Calu3 (cell line): ENCODE data around the gene TDRD3. TPM values are rescaled to one million over a fixed set of nuclear protein-coding genes. Genes with fewer than 3 reads are reported as not detected.
"Not testable (repeated sequence)": the region's sequence is repeated elsewhere in the genome, so short reads cannot be mapped to it uniquely, and the experiment has no call there.

Experiments
- BruUV-seq: library from RNA; stranded (reverse); fragments of 400-500 nt; replicated peaks from 2 replicates; lab custom pipeline; 2021; lab: Mats Ljungman, UMichigan
- CTCF ChIA-PET: fragments of 300-600 bp; sonication (Branson Sonifier 250); formaldehyde crosslinking; loops from one replicate; lab custom pipeline; 2022; ENCODE audit warnings: antibody characterized with exemption; lab: Charles Lee
- DNase-seq: peaks from one replicate; pipeline ENCODE4 v3.0.0; 2022
- H3K27ac Mint-ChIP-seq: one replicate; pipeline ENCODE4 v1.8.0; 2022; ENCODE audit warnings: mixed read lengths; ENCODE audit not compliant: unreplicated experiment
- H3K27me3 Mint-ChIP-seq: one replicate; pipeline ENCODE4 v1.8.0; 2022; ENCODE audit warnings: mixed read lengths; ENCODE audit not compliant: unreplicated experiment
- H3K36me3 Mint-ChIP-seq: one replicate; pipeline ENCODE4 v1.8.0; 2022; ENCODE audit warnings: mild to moderate bottlenecking, moderate library complexity, mixed read lengths; ENCODE audit not compliant: insufficient read depth, unreplicated experiment
- H3K4me1 Mint-ChIP-seq: one replicate; pipeline ENCODE4 v1.8.0; 2022; ENCODE audit warnings: mild to moderate bottlenecking, low read depth, mixed read lengths; ENCODE audit not compliant: unreplicated experiment
- H3K4me3 Mint-ChIP-seq: one replicate; pipeline ENCODE4 v1.8.0; 2022; ENCODE audit warnings: mild to moderate bottlenecking, low read depth, moderate library complexity, mixed read lengths; ENCODE audit not compliant: unreplicated experiment
- H3K9me3 Mint-ChIP-seq: one replicate; pipeline ENCODE4 v1.8.0; 2022; ENCODE audit warnings: low read depth, mixed read lengths; ENCODE audit not compliant: unreplicated experiment
- CTCF ChIP-seq: fragments of 200-600 bp; IDR thresholded peaks from one replicate; pipeline ENCODE4 v1.8.0; 2022; ENCODE audit warnings: antibody characterized with exemption; ENCODE audit not compliant: unreplicated experiment
- intact Hi-C: fragments of 100-400 bp; cut with micrococcal nuclease; formaldehyde crosslinking; loops from one replicate; pipeline ENCODE4 v1.10.0; 2022; ENCODE audit not compliant: unreplicated experiment
- total RNA-seq: library from RNA; stranded (reverse); gene quantifications from 2 replicates; pipeline ENCODE4 v1.2.3, GENCODE V29; 2022

Gene TDRD3
- total RNA-seq, 1 experiment from 2014 or later, result 5.6 TPM

GRCh38 chr13:60358453-60358852 lies 38.6 kb upstream of the TDRD3 start:
- Mint-ChIP-seq H3K4me1 (no peaks in the 10 kb centered on the region), H3K27me3 (peaks cover 5% of the 10 kb centered on the region), H3K4me3 (no peak overlapping the region), H3K36me3 (no peaks in the 10 kb centered on the region), H3K27ac (no peak overlapping the region), H3K9me3 (no peaks in the 10 kb centered on the region)
- CTCF ChIA-PET, result no interaction called here
- no peak for TF ChIP-seq CTCF
- no TSS peak for BruUV-seq
- no peak for DNase-seq
- intact Hi-C loops, result no loop called here

- Mint-ChIP-seq H3K4me3 (no peak overlapping the region), H3K36me3 (no peaks in the 10 kb centered on the region), H3K4me1 (no peaks in the 10 kb centered on the region), H3K9me3 (no peaks in the 10 kb centered on the region), H3K27me3 (peaks cover 13% of the 10 kb centered on the region), H3K27ac (no peak overlapping the region)
- no peak for DNase-seq
- CTCF ChIA-PET, result no interaction called here
- BruUV-seq, result no TSS peak
- TF ChIP-seq CTCF, result no peak
- intact Hi-C loops, result no loop called here
Measured at GRCh38 chr13:60363288-60363687, 33.7 kb upstream of the TDRD3 start.

- intact Hi-C loops, result no loop called here
- TF ChIP-seq CTCF, result no peak
- no peak for DNase-seq
- CTCF ChIA-PET, result no interaction called here
- H3K36me3 Mint-ChIP-seq, result no peaks in the 10 kb centered on the region
- no peak overlapping the region for H3K4me3 Mint-ChIP-seq
- no peak overlapping the region for H3K27ac Mint-ChIP-seq
- no peaks in the 10 kb centered on the region for H3K4me1 Mint-ChIP-seq
- no TSS peak for BruUV-seq
- H3K27me3 Mint-ChIP-seq, result peaks cover under 1% of the 10 kb centered on the region
- H3K9me3 Mint-ChIP-seq, result no peaks in the 10 kb centered on the region
Measured at GRCh38 chr13:60369242-60369641, 27.8 kb upstream of the TDRD3 start.

GRCh38 chr13:60370343-60370742 lies 26.7 kb upstream of the TDRD3 start:
- no peaks in the 10 kb centered on the region for H3K9me3 Mint-ChIP-seq
- BruUV-seq, result no TSS peak
- no peaks in the 10 kb centered on the region for H3K36me3 Mint-ChIP-seq
- no peaks in the 10 kb centered on the region for H3K4me1 Mint-ChIP-seq
- intact Hi-C loops, result no loop called here
- no peaks in the 10 kb centered on the region for H3K27me3 Mint-ChIP-seq
- CTCF ChIA-PET, result no interaction called here
- no peak overlapping the region for H3K4me3 Mint-ChIP-seq
- no peak for TF ChIP-seq CTCF
- no peak overlapping the region for H3K27ac Mint-ChIP-seq
- DNase-seq, result no peak

- BruUV-seq, result no TSS peak
- Mint-ChIP-seq H3K4me3 (no peak overlapping the region), H3K27me3 (no peaks in the 10 kb centered on the region), H3K9me3 (no peaks in the 10 kb centered on the region), H3K4me1 (no peaks in the 10 kb centered on the region), H3K36me3 (no peaks in the 10 kb centered on the region), H3K27ac (no peak overlapping the region)
- CTCF ChIA-PET, result no interaction called here
- TF ChIP-seq CTCF, result no peak
- intact Hi-C loops, result no loop called here
- DNase-seq, result no peak
Measured at GRCh38 chr13:60372141-60372540, 24.9 kb upstream of the TDRD3 start.

- H3K4me1 Mint-ChIP-seq, BruUV-seq, intact Hi-C loops, CTCF ChIA-PET, H3K4me3 Mint-ChIP-seq, H3K36me3 Mint-ChIP-seq, H3K27ac Mint-ChIP-seq, H3K27me3 Mint-ChIP-seq, DNase-seq, H3K9me3 Mint-ChIP-seq: not testable (repeated sequence)
Measured at GRCh38 chr13:60379282-60379681, 17.7 kb upstream of the TDRD3 start.
